ENCODE measurements around the gene GPC3. TPM values are rescaled to one million over a fixed set of nuclear protein-coding genes. Genes with fewer than 3 reads are reported as not detected.

Gene GPC3
- total RNA-seq, 2 experiments from 2014 or later: 0.14 to 0.18 TPM

DNA sequence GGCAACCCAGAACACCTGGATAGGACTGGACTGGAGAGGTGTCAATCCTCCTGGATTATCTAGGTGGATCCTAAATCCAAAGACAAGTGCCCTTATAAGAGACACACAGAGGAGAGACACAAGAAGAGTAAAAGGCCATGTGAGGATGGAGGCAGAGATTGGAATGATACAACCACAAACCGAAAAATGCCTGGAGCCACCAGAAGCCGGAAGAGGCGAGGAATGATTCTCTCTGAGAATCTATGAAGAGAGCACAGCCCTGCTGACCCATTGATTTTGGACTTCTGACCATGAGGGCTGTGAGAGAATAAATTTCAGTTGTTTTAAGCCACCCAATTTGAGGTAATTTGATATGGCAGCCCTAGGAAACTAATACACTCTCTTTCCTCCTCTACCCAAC, 20.1 kb downstream of the GPC3 start:
- Mint-ChIP-seq H3K4me3 (no peak overlapping the region), H3K9me3 (no peaks in the 10 kb centered on the region), H3K27me3 (no peaks in the 10 kb centered on the region), H3K4me1 (no peaks in the 10 kb centered on the region), H3K36me3 (no peaks in the 10 kb centered on the region), H3K27ac (no peak overlapping the region)
- DNase-seq: no peak

DNA sequence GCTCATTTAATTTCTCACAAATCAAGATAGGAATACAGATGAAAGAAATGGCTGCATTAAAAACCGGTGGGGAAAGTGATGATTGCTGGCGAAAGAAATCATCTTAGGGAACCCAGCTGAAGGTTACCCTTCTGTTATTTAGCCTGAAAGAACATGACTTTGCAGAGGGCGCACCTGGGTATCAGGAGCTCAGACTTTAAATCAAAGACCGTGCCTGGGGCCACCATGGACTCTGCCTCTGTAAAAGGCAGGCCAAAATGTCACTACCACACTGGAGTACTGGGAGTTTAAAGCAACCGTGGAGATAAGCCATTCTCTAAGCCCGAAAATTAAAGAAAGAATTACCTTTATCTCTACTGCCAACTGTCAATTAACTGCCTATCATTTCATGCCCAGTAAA, 24.3 kb downstream of the GPC3 start:
- no peak overlapping the region for H3K27ac Mint-ChIP-seq
- no peaks in the 10 kb centered on the region for H3K36me3 Mint-ChIP-seq
- DNase-seq: no peak
- H3K27me3 Mint-ChIP-seq: no peaks in the 10 kb centered on the region
- H3K9me3 Mint-ChIP-seq: no peaks in the 10 kb centered on the region
- no peak overlapping the region for H3K4me3 Mint-ChIP-seq
- H3K4me1 Mint-ChIP-seq: no peaks in the 10 kb centered on the region

- Mint-ChIP-seq H3K27ac (no peak overlapping the region), H3K27me3 (no peaks in the 10 kb centered on the region), H3K4me3 (no peak overlapping the region), H3K9me3 (no peaks in the 10 kb centered on the region), H3K36me3 (peaks cover 2% of the 10 kb centered on the region), H3K4me1 (no peaks in the 10 kb centered on the region)
- no peak for DNase-seq
Measured at GRCh38 chrX:133959972-133960371, 25.4 kb downstream of the GPC3 start.

DNA sequence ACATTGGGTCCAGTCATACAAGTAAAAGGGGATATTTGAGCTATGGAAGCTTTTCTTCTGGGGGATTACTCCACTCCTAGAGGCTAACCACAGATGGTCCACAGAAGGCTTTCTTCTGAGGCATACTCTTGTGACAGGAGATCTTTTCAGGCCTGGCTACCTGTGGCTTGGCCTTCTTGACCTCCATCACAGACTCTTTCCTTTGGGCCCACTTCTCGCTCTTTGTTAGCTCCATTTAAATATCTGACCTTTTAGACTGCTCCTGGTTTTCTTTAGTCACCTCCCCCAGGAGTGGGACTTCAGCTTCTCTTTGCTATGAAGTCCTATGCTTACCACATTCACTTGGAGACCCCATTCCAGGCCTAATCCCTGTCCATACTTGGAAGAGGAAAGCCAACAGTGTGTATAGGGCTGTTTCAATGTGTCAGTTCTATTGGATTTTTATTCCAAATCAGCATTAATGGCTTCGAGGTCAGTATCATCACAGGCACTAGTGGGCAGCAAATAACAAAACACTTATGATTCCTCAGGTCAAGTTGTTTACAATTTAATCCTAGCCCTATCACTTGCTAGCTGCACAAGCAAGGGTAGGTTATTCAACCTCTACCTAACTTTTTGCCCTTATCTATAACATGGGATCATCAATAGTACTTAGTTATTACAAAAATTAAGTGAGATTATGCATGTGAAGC, 26.3 kb downstream of the GPC3 start:
- no peaks in the 10 kb centered on the region for H3K4me1 Mint-ChIP-seq
- H3K27ac Mint-ChIP-seq: no peak overlapping the region
- no peaks in the 10 kb centered on the region for H3K9me3 Mint-ChIP-seq
- H3K36me3 Mint-ChIP-seq: peaks cover 2% of the 10 kb centered on the region
- no peak overlapping the region for H3K4me3 Mint-ChIP-seq
- no peak for DNase-seq
- no peaks in the 10 kb centered on the region for H3K27me3 Mint-ChIP-seq

- DNase-seq: no peak
- Mint-ChIP-seq H3K4me1 (no peaks in the 10 kb centered on the region), H3K4me3 (no peak overlapping the region), H3K27ac (no peak overlapping the region), H3K36me3 (peaks cover 4% of the 10 kb centered on the region), H3K27me3 (no peaks in the 10 kb centered on the region), H3K9me3 (peaks cover 2% of the 10 kb centered on the region)
Measured at GRCh38 chrX:133956570-133957340, 28.6 kb downstream of the GPC3 start.

DNA sequence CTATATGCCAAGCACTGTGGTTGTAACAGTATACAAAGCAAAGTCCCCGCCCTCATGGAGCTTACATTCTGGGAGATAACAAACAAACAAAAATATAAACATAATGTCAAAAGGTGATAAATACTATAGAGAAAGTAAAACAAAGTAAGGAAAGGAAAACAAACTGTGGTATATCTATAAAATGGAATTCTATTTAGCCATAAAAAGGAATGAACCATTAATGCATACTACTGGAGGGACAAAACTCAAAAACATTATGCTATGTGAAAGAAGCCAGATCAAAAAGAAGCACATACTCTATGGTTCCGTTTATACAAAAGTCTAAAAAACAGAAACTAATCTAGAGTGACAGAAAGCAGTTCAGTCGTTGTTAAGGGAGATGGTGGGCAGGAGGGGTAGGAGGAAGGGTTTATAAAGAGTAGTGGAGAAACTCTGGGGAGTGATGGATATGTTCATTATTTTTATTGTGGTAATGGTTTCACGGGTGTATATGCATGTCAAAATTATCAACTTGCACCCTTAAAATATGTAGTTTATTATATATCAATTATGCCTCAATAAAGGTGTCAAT, 31.5 kb downstream of the GPC3 start:
- H3K9me3 Mint-ChIP-seq: peaks cover 2% of the 10 kb centered on the region
- peak overlapping the region; percentile 50 for H3K27ac Mint-ChIP-seq
- H3K27me3 Mint-ChIP-seq: no peaks in the 10 kb centered on the region
- H3K36me3 Mint-ChIP-seq: peaks cover 4% of the 10 kb centered on the region
- no peaks in the 10 kb centered on the region for H3K4me1 Mint-ChIP-seq
- no peak overlapping the region for H3K4me3 Mint-ChIP-seq
- DNase-seq: no peak

DNA sequence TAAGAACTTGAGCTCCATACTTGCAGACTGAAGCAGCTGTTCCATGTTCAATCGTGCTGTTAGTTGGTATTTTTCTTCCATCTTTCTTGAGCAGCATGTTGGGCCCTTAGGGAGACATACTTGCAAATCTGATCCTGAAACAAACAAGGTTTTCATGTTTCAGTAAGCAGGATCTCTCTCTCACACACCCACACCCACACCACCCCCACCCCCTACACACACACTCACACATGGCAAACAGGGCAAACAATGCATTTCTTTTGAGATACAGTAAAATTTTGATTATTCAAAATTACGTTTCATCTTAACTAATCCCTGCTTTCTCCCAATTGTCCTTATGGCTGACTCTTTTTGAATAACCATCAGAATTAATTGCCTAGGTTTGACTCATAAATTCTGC, 32.3 kb downstream of the GPC3 start:
- Mint-ChIP-seq H3K4me1 (no peaks in the 10 kb centered on the region), H3K27me3 (no peaks in the 10 kb centered on the region), H3K27ac (no peak overlapping the region), H3K4me3 (no peak overlapping the region), H3K36me3 (peaks cover 4% of the 10 kb centered on the region), H3K9me3 (peaks cover 2% of the 10 kb centered on the region)
- no peak for DNase-seq

DNA sequence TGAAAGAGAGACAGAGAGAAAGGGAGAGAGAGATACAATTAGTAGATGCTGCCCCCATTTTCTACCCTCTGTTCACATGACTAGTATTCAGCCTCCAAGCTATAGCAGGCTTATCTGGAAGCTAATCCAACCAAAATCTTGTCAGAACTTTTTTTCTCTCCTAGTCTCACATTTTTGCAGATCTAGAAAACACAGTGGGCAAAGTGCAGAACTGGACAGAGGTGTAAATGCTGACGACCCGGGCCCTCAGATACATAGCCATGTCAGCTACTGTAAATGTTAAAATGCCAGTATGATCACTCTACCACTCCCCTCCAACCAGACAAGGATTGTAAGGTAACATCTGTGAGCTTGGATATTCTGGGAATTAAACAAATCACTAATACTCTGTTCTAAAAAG, 34.3 kb downstream of the GPC3 start:
- Mint-ChIP-seq H3K36me3 (peaks cover 4% of the 10 kb centered on the region), H3K4me1 (no peaks in the 10 kb centered on the region), H3K27me3 (no peaks in the 10 kb centered on the region), H3K4me3 (no peak overlapping the region), H3K9me3 (peaks cover 2% of the 10 kb centered on the region), H3K27ac (no peak overlapping the region)
- no peak for DNase-seq

- Mint-ChIP-seq H3K36me3 (peaks cover 2% of the 10 kb centered on the region), H3K4me1 (no peaks in the 10 kb centered on the region), H3K27ac (no peak overlapping the region), H3K9me3 (peaks cover 2% of the 10 kb centered on the region), H3K27me3 (no peaks in the 10 kb centered on the region), H3K4me3 (no peak overlapping the region)
- DNase-seq: no peak
Measured at GRCh38 chrX:133950214-133950613, 35.2 kb downstream of the GPC3 start.

GRCh38 chrX:133948895-133949294, 36.5 kb downstream of the GPC3 start:
- Mint-ChIP-seq H3K27ac (no peak overlapping the region), H3K27me3 (no peaks in the 10 kb centered on the region)

GRCh38 chrX:133947996-133948395, 37.4 kb downstream of the GPC3 start:
- DNase-seq: no peak
- H3K36me3 Mint-ChIP-seq: no peaks in the 10 kb centered on the region
- no peaks in the 10 kb centered on the region for H3K4me1 Mint-ChIP-seq
- H3K27ac Mint-ChIP-seq: no peak overlapping the region
- H3K4me3 Mint-ChIP-seq: no peak overlapping the region
- no peaks in the 10 kb centered on the region for H3K9me3 Mint-ChIP-seq
- H3K27me3 Mint-ChIP-seq: no peaks in the 10 kb centered on the region

More at GRCh38 chrX:133948895-133949294, 36.5 kb downstream of the GPC3 start:
- Mint-ChIP-seq H3K4me1 (no peaks in the 10 kb centered on the region), H3K36me3 (peaks cover 1% of the 10 kb centered on the region), H3K4me3 (no peak overlapping the region), H3K9me3 (peaks cover 1% of the 10 kb centered on the region)
- no peak for DNase-seq

DNA sequence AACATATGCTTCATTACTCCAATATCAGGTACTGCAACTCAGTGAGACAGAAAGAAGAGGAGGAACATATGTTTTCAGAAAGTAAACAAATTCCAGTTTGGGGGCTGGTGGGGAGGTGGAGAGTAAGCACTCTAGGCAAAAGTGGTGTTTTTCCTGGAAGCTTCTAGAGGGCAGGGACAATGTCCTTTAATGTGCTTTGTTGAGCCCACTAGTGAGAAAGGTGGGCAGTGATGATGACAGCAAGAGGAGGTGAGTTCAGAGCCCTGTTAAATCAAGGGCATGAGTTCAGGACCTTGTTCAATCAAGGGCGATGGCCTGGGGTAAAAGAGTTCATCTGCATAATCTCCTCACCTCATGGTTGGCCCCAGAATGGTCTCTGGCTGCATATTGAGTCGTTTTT, 38.4 kb downstream of the GPC3 start:
- no peak overlapping the region for H3K27ac Mint-ChIP-seq
- H3K36me3 Mint-ChIP-seq: no peaks in the 10 kb centered on the region

GRCh38 chrX:133943507-133943906, 41.9 kb downstream of the GPC3 start:
- Mint-ChIP-seq H3K4me1 (peaks cover 2% of the 10 kb centered on the region), H3K36me3 (no peaks in the 10 kb centered on the region), H3K9me3 (no peaks in the 10 kb centered on the region), H3K27me3 (no peaks in the 10 kb centered on the region), H3K27ac (no peak overlapping the region), H3K4me3 (no peak overlapping the region)
- no peak for DNase-seq

More for the DNA sequence above, 38.4 kb downstream of the GPC3 start:
- H3K9me3 Mint-ChIP-seq: no peaks in the 10 kb centered on the region
- no peaks in the 10 kb centered on the region for H3K4me1 Mint-ChIP-seq
- no peak for DNase-seq
- no peaks in the 10 kb centered on the region for H3K27me3 Mint-ChIP-seq
- H3K4me3 Mint-ChIP-seq: no peak overlapping the region

DNA sequence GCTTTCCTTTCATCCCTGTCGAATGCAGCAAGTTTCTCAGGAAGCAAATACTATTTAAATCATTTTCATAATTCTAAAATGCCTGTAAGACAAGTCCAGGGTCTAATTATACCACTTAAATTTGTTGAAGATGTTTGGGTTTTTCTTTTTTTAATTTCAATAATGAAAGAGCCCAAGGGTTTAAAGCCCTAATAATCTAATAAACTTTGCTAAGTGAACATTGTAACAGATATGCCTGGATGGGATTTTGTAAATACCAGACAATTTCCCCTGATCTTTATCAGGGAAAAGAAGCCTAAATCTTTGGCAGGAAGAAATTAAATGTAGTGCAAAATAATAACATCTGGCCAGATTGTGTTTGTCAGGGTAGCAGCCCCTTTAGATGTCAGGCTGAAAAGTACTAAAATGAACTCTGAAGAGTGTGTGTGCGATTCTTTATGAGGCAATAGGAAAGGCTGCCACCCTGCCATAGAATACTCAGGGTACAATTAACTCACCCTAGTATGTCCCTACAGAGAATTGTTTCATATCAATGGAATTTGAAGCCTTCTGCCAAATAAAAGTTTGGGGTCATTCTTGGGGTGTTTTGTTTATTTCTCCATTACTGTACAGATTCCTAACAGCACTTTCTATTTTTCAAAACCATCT, 45.6 kb downstream of the GPC3 start:
- DNase-seq: no peak
- Mint-ChIP-seq H3K4me3 (no peak overlapping the region), H3K4me1 (peaks cover 2% of the 10 kb centered on the region), H3K36me3 (no peaks in the 10 kb centered on the region), H3K9me3 (no peaks in the 10 kb centered on the region), H3K27me3 (no peaks in the 10 kb centered on the region), H3K27ac (no peak overlapping the region)

DNA sequence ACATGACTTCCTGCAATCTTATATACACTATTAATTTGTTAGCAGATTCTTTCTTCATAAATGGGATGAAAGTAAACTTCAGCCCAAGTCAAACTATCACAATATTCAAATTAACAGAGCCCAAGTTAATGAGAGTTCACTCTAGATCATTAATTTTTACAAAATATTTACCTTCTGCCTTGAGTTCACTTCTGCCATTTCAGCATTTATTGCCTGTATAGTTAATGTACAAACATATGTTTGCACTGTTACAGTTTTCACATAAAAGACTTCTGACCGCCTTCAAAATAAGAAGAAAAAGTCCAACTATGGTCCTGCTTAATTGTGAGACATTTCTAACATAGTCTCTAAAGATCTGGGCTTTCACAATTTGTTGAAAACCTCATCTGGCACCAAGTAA, 46.9 kb downstream of the GPC3 start:
- no peaks in the 10 kb centered on the region for H3K9me3 Mint-ChIP-seq
- H3K4me1 Mint-ChIP-seq: peaks cover 2% of the 10 kb centered on the region
- no peak for DNase-seq
- no peaks in the 10 kb centered on the region for H3K36me3 Mint-ChIP-seq
- H3K4me3 Mint-ChIP-seq: no peak overlapping the region
- no peak overlapping the region for H3K27ac Mint-ChIP-seq
- H3K27me3 Mint-ChIP-seq: no peaks in the 10 kb centered on the region

All from activated naive CD8-positive, alpha-beta T cell treated with anti-CD3 and anti-CD28 coated beads for 36 hours (primary cell).